HG02642 (cell line): ENCODE measurements around the gene GOLGA5.
"Not testable (repeated sequence)": the region's sequence is repeated elsewhere in the genome, so short reads cannot be mapped to it uniquely, and the experiment has no call there.

Source experiments
- ATAC-seq: cut with Tn5 transposase; IDR thresholded peaks from one replicate; pipeline ENCODE4 v1.9.1; 2021; ENCODE audit warnings: mild to moderate bottlenecking; ENCODE audit not compliant: unreplicated experiment, poor library complexity

Gene GOLGA5

GRCh38 chr14:92793709-92794546, at the start of gene GOLGA5:
TSS of gene GOLGA5 (plus strand) at chr14:92794305. CDS start at chr14:92797438, 3,133 bp downstream.
- ATAC-seq, result peak; percentile 95

- peak; percentile 11 for ATAC-seq
These were observed 46.3 kb upstream of the GOLGA5 start for GRCh38 chr14:92747701-92748258.

GRCh38 chr14:92748259-92749016, 45.7 kb upstream of the GOLGA5 start, which contains the start of gene LGMN:
TSS of gene LGMN (minus strand) at chr14:92748627. CDS start at chr14:92732786, 15,841 bp downstream.
- ATAC-seq, result peak; percentile 85

- not testable (repeated sequence) for ATAC-seq
These were observed 43.8 kb upstream of the GOLGA5 start for GRCh38 chr14:92750222-92750728.

- no peak for ATAC-seq
These were observed 43.1 kb upstream of the GOLGA5 start for GRCh38 chr14:92750994-92751400.

GRCh38 chr14:92751819-92752218, 42.3 kb upstream of the GOLGA5 start:
- no peak for ATAC-seq

- ATAC-seq, result no peak
These were observed 40.9 kb upstream of the GOLGA5 start for GRCh38 chr14:92753250-92753649.

- no peak for ATAC-seq
These were observed 39.1 kb upstream of the GOLGA5 start for GRCh38 chr14:92754966-92755365.

- no peak for ATAC-seq
These were observed 38.6 kb upstream of the GOLGA5 start for GRCh38 chr14:92755495-92755894.

GRCh38 chr14:92756446-92756845, 37.7 kb upstream of the GOLGA5 start:
- ATAC-seq, result no peak

GRCh38 chr14:92759300-92759678, 34.8 kb upstream of the GOLGA5 start:
- ATAC-seq, result no peak

- ATAC-seq, result no peak
These were observed 34.2 kb upstream of the GOLGA5 start for GRCh38 chr14:92759679-92760523.

GRCh38 chr14:92760524-92760805, 33.6 kb upstream of the GOLGA5 start:
- no peak for ATAC-seq

GRCh38 chr14:92763666-92764631, 30.2 kb upstream of the GOLGA5 start:
- not testable (repeated sequence) for ATAC-seq

- peak; percentile 84 for ATAC-seq
These were observed 25.9 kb upstream of the GOLGA5 start for GRCh38 chr14:92768236-92768635.

GRCh38 chr14:92768795-92769194, 25.3 kb upstream of the GOLGA5 start:
- ATAC-seq, result no peak

GRCh38 chr14:92770484-92770883, 23.6 kb upstream of the GOLGA5 start:
- ATAC-seq, result no peak

- ATAC-seq, result no peak
These were observed 19.5 kb upstream of the GOLGA5 start for GRCh38 chr14:92774572-92774971.

- ATAC-seq, result peak; percentile 94
These were observed 18.8 kb upstream of the GOLGA5 start for GRCh38 chr14:92775292-92775691.
